ENCODE data around the gene OIT3. TPM values are rescaled to one million over a fixed set of nuclear protein-coding genes. Genes with fewer than 3 reads are reported as not detected.

The OIT3 gene
- polyA plus RNA-seq, 1 donor from 2014 or later: not detected

DNA sequence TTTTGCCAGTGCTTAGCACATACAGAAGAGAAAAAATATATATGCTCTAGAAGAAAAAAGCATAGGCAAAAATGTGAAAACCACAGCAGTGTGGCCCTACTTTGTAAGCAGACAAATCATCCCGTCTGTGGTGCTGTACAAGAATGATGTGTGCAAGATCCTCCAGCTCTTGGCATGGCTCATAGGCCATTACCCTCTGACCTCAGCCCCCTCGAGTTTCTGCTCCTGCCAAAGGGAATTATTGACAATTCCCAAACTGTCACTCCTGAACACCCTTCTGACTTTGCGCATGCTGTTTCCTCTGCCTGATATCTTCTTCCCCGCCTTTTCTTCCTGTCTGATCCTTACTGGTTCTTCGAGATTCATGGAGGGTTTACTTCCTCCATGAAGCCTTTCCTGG, 33.9 kb downstream of the OIT3 start:
- Histone ChIP-seq H2AFZ (ENCODE audit: low read depth, low read length) (no peak overlapping the region), H3K27ac (ENCODE audit: low read length) (no peak overlapping the region), H3K27me3 (ENCODE audit: insufficient read depth, low read depth, low read length) (no peaks in the 10 kb centered on the region), H3K79me2 (replicated peaks; ENCODE audit: insufficient read depth, low read length) (no peaks in the 10 kb centered on the region), H3K9me3 (ENCODE audit: low read length) (no peaks in the 10 kb centered on the region), H3F3A (ENCODE audit: insufficient read depth, low read length, poor library complexity, severe bottlenecking) (no peaks in the 10 kb centered on the region), H3K9ac (ENCODE audit: low read length) (no peak overlapping the region), H4K20me1 (ENCODE audit: insufficient read depth) (no peaks in the 10 kb centered on the region), H3K36me3 (ENCODE audit: insufficient read depth, low read length) (no peaks in the 10 kb centered on the region), H3K9me2 (ENCODE audit: insufficient read depth, low read length) (no peaks in the 10 kb centered on the region), H3K4me3 (ENCODE audit: low read length) (no peak overlapping the region), H3K4me2 (ENCODE audit: low read length) (no peak overlapping the region)
- TF ChIP-seq TAF1 (IDR thresholded peaks at IDR 0.05; ENCODE audit: low read depth): no peak
- TF ChIP-seq SMC3 (conservative IDR thresholded peaks at IDR 0.05; ENCODE audit: poor library complexity): no peak
- no peak for TF ChIP-seq EP300 (conservative IDR thresholded peaks at IDR 0.05; ENCODE audit: poor library complexity, severe bottlenecking)
- TF ChIP-seq MXI1 (conservative IDR thresholded peaks at IDR 0.05; ENCODE audit: poor library complexity, severe bottlenecking): no peak
- TF ChIP-seq, protein P1, sequence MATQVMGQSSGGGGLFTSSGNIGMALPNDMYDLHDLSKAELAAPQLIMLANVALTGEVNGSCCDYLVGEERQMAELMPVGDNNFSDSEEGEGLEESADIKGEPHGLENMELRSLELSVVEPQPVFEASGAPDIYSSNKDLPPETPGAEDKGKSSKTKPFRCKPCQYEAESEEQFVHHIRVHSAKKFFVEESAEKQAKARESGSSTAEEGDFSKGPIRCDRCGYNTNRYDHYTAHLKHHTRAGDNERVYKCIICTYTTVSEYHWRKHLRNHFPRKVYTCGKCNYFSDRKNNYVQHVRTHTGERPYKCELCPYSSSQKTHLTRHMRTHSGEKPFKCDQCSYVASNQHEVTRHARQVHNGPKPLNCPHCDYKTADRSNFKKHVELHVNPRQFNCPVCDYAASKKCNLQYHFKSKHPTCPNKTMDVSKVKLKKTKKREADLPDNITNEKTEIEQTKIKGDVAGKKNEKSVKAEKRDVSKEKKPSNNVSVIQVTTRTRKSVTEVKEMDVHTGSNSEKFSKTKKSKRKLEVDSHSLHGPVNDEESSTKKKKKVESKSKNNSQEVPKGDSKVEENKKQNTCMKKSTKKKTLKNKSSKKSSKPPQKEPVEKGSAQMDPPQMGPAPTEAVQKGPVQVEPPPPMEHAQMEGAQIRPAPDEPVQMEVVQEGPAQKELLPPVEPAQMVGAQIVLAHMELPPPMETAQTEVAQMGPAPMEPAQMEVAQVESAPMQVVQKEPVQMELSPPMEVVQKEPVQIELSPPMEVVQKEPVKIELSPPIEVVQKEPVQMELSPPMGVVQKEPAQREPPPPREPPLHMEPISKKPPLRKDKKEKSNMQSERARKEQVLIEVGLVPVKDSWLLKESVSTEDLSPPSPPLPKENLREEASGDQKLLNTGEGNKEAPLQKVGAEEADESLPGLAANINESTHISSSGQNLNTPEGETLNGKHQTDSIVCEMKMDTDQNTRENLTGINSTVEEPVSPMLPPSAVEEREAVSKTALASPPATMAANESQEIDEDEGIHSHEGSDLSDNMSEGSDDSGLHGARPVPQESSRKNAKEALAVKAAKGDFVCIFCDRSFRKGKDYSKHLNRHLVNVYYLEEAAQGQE (IDR thresholded peaks at IDR 0.05; ENCODE audit: borderline replicate concordance): no peak
- no peak for TF ChIP-seq RAD21 (conservative IDR thresholded peaks at IDR 0.05)
- TF ChIP-seq POLR2AphosphoS5 (IDR thresholded peaks at IDR 0.05): no peak
- TF ChIP-seq EZH2 (IDR thresholded peaks at IDR 0.05; ENCODE audit: borderline replicate concordance, insufficient read depth, low read length, poor library complexity, severe bottlenecking): no peak

DNA sequence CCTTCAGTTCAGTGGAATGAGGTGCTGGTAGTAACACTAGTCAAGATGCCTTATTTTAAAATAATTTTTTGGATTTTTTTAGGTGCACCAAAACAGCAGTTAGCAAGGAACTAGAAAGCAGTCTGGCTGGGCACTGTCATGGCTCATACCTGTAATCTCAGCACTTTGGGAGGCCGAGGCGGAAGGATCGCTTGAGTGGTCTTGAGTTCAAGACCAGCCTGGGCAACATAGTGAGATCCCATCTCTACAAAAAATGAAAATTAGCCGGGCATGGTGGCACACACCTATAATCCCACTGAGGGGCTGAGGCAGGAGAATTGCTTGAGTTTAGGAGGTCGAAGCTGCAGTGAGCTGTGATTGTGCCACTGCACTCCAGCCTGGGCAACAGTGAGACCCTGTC, 35.3 kb downstream of the OIT3 start:
- Histone ChIP-seq H3K27me3 (ENCODE audit: insufficient read depth, low read depth, low read length) (no peaks in the 10 kb centered on the region), H3K9ac (ENCODE audit: low read length) (no peak overlapping the region), H3K9me3 (ENCODE audit: low read length) (no peaks in the 10 kb centered on the region), H3K9me2 (ENCODE audit: insufficient read depth, low read length) (no peaks in the 10 kb centered on the region), H3K36me3 (ENCODE audit: insufficient read depth, low read length) (no peaks in the 10 kb centered on the region), H3K4me2 (ENCODE audit: low read length) (no peak overlapping the region), H4K20me1 (ENCODE audit: insufficient read depth) (no peaks in the 10 kb centered on the region), H2AFZ (ENCODE audit: low read depth, low read length) (no peak overlapping the region), H3K79me2 (replicated peaks; ENCODE audit: insufficient read depth, low read length) (no peaks in the 10 kb centered on the region), H3K4me3 (ENCODE audit: low read length) (no peak overlapping the region), H3K27ac (ENCODE audit: low read length) (no peak overlapping the region), H3F3A (ENCODE audit: insufficient read depth, low read length, poor library complexity, severe bottlenecking) (no peaks in the 10 kb centered on the region)
- no peak for TF ChIP-seq SMC3 (conservative IDR thresholded peaks at IDR 0.05; ENCODE audit: poor library complexity)
- no peak for TF ChIP-seq MXI1 (conservative IDR thresholded peaks at IDR 0.05; ENCODE audit: poor library complexity, severe bottlenecking)
- no peak for TF ChIP-seq TAF1 (IDR thresholded peaks at IDR 0.05; ENCODE audit: low read depth)
- TF ChIP-seq RAD21 (conservative IDR thresholded peaks at IDR 0.05): no peak
- no peak for TF ChIP-seq EP300 (conservative IDR thresholded peaks at IDR 0.05; ENCODE audit: poor library complexity, severe bottlenecking)
- TF ChIP-seq, protein P2, sequence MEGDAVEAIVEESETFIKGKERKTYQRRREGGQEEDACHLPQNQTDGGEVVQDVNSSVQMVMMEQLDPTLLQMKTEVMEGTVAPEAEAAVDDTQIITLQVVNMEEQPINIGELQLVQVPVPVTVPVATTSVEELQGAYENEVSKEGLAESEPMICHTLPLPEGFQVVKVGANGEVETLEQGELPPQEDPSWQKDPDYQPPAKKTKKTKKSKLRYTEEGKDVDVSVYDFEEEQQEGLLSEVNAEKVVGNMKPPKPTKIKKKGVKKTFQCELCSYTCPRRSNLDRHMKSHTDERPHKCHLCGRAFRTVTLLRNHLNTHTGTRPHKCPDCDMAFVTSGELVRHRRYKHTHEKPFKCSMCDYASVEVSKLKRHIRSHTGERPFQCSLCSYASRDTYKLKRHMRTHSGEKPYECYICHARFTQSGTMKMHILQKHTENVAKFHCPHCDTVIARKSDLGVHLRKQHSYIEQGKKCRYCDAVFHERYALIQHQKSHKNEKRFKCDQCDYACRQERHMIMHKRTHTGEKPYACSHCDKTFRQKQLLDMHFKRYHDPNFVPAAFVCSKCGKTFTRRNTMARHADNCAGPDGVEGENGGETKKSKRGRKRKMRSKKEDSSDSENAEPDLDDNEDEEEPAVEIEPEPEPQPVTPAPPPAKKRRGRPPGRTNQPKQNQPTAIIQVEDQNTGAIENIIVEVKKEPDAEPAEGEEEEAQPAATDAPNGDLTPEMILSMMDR (IDR thresholded peaks at IDR 0.05; ENCODE audit: poor library complexity, severe bottlenecking): no peak
- TF ChIP-seq, protein P1 (IDR thresholded peaks at IDR 0.05; ENCODE audit: borderline replicate concordance): no peak
- no peak for TF ChIP-seq EZH2 (IDR thresholded peaks at IDR 0.05; ENCODE audit: borderline replicate concordance, insufficient read depth, low read length, poor library complexity, severe bottlenecking)
- no peak for TF ChIP-seq POLR2AphosphoS5 (IDR thresholded peaks at IDR 0.05)
